Stimulated activated CD4-positive, alpha-beta T cell treated with anti-CD3 and anti-CD28 coated beads, Interleukin-4, amount 100 ng/mL, for 24 hours (primary cell): Measurements from ENCODE around the gene CCDC9B.

Experiments
- DNase-seq: peaks from one replicate; pipeline ENCODE4 v3.0.0-alpha.2; 2020

Gene CCDC9B

DNA sequence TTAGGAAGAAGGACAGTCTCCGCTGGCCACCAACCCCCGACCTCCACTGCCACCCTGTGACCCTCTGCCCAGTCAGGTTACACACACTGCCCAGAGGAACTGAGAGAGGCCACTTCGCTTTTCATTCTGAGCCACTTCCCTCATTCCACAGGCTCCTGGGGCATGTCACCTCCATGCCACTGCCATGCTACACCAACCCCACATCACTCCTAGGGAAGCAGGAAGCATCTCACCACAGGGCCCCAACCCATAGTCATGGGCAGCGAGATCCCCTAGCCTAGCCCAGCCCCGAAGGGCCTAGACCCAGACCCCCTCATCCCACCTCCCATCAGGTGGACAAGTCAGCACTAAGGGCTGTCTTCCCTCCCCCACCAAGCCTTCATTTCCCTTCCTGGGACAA, 34.4 kb downstream of the CCDC9B start:
- no peak for DNase-seq

DNA sequence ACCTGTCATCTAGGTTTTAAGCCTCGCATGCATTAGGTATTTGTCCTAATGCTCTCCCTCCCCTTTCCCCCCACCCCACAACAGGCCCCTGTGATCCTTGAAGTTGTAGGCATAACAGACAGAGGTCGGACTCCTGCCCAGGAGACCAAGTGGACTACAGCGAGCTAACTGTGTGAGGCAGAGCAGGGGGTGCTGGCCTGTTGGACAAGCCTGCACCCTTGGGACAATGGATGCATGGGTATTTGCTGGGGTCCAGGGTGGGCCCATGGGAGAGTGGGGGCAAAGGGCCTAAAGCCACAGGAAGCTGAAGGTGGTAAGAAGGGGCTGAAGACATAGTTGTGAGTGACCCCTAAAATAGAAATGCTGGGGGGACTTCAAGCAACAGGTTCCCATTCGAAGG, 35.5 kb downstream of the CCDC9B start:
- DNase-seq: no peak

DNA sequence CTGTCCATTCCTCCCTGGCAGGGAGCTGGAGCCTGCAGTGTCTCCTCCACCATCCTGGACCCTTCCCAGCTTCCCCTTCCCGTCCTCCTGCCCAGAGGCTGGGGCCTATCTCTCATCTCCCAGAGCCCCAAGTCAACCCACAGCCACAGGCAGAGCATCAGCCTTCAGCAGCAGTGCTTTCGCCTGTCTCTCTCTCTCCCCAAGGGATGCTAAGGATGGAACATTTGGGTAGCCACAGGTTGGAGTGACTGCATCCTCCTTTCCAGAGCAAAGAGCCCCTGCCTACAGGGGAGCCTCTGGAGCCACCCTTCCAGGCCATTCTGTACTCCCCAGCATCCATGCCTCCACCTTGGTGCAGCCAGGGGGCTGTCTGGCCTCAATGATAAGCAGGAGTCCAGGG, 37.2 kb downstream of the CCDC9B start:
- DNase-seq: no peak

DNA sequence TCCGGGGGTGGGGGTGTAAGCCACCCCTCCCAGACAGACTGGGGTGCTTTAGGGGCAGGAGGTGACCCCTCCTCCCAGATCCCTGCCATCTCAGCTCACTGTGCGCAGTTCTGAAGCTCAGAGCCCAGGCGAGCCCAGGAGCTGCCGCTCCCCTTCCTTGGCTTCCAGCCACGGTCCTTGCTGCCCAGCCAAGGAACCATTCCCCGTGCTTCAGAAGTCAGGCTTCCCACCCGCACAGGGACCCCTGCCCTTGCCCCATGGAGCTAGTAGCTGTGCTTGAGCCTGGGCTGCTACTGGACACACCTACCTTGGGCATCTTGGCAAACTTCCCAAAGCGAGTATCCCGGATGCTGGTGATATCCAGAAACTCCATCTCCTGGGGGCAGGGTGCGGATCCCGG, 37.8 kb downstream of the CCDC9B start:
- DNase-seq: no peak

DNA sequence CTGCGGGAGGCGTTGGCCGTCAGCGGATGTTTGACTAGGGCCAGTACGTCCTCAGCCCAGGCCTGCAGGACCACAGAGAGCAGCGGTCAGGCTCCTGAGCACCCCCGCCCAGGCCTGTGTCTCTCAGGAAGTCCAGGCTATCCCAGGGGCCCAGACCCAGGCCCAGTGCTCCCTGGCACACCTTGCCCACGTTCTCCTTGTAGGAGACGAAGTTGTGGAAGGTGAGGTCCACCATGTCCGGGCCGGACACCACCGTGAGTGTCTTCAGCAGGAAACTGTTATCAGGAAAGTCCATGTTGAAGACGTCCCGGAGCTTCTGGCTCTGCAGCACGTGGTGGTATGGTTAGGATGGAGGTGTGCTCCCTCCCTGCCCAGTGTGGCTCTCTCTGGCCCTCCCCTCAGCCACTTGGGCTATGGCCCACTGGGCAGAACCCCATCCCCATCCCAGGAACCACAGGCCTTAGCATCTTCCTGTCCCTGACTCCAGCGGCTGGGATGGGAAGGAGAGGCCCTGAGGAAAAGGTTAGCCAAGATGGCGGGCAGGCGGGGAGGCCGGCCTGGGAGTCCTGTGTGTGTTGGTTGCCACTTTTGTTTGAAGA, 38.4 kb downstream of the CCDC9B start:
- no peak for DNase-seq

DNA sequence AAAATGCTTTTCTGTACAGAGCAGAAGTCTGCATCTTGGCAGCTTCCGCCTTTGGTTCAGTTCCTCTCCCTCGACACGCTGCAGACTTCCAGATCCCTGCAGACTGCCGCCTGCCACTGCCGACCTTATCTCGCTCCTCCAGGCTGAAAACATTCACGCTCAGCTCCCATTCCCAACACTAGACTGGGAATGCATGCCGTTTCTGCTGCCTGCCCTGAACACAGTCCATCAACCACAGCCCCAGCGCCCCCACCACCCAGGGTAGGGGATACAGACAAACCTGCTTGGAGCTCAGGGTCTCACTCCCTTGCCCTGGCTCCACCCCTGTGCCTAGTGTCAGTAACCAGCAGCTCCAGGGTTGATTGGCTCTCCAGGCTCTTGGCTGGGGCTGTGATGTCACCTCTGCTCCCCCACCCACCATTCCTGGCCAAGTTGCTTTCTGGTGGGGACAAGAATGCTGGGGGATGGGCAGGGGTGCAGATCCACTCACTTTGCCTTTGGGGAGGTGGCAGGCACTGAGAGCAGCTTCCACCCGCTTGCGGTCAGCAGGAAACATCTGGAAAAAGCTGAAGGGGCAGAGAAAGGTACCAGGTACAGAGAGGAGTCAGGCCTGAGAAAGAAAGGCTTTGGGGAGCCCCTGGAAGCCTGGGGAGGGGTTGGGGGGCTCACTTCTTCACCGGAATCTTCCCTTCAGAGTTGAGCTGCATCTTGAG, 39.1 kb downstream of the CCDC9B start:
- no peak for DNase-seq

DNA sequence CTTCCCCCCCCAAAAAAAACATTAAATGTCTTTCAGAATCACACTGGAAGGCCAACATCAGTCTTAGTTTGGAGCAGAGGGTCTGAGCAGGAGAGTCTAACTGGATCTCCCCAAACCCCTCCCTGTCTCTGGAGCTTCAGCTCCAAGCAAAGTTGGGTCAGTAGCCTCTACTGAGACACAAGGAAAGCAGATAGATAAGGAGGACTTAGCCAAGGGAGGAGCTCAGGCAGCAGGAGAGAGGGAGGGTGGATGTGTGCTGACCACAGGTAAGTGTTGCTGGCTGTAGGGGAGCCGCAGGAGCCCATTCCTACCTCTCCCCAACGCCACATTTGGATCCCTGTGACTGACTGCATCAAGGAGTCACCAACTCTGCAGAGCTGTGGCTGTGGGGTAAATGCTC, 40.0 kb downstream of the CCDC9B start:
- no peak for DNase-seq

DNA sequence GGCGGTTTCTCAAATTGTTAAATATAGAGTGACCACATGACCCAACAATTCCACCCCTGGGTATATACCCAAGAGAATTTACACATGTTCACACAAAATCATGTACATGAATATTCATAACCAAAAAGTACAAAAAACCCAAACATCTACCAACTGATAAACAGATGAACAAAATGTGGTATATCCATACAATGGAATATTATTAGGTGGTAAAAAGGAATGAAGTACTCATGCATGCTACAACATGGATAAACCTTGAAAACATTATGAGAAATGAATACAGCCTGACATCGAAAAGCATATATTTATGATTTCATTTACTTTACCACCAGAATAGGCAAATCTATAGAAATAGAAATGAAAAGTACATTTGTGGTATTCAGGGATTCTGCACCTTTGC, 40.4 kb downstream of the CCDC9B start:
- DNase-seq: no peak

DNA sequence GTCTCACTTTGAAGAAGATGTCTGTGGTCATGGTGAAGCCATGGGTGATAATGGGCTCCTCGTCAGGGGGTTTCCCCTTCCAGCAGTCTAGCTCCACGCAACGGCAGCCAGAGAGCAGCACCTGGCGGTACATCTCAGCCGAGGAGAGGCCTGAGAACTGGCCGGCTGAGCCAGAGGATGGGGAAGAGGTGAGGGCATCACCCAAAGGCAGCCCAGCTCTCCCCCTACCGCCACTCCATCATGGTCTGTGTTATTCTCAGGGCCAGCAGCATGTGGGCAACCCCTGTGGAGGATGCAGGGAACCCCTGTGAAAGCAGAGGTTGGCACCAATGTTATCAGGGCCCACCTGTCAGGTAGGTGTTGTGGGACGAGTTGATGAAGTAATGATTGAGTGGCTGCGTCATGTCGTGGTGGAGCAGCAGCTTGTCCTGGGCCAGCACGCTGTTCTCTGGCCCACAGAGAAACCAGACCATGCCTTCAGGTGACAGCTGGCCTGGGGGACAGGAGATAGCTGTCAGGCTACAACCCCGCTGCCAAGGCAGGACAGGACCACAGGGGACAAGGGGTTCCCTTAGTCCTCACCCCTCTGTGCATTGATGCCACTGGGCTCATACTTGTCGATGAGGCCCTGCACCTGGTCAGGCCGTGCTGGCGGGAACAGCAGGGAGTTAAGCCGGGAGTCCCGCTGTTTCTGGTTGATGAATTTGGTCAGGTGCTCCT, 42.4 kb downstream of the CCDC9B start:
- no peak for DNase-seq

DNA sequence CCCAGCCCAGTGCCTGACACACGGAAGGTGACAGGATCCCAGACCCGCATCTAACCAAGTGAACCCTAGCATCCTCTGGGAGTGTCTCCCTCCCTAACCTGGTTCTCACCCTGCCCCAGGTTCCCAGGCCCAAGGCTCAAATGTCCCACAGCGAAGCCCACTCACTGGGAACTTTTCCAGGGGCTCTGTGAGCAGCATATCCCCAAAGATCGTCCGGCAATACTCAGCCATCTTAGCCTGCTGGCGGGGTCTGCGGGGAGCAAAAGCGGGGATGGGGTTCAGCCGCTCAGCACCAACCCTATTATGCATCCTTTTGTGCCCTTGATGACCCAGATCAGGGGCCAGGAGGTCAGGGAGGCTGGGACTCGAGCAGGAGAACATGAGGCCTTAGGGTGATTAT, 43.4 kb downstream of the CCDC9B start:
- no peak for DNase-seq

DNA sequence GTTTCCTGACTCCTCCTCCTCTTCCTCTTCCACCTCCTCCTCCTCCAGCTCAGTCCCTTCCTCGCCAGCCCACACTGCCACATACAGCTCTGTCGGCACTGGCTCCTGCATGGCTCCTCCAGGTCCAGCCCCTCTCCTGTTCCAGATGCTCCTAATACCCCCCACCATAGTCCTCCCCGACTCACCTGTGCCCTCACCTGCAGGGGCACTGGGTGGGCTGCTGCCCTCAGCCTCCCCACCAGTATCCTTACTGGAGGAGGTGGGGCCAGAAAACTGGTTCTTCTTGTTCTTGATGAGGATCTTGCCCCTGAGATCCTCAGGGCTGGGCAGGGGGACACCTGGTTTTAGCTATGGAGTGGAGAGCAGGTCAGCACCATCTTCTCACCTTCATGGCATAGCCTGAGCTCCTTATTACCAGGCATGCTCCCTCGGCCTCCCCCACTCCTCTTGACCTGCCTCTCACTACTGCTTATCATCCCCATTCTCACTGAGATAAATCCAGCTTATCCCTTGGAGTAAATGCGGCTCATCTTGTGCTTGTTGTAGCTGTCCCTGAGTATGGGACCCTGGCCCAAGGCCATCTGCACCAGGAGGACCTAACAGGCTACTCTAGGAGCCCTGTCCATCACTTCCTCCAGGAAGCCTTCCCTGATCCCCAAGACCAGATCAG, 44.0 kb downstream of the CCDC9B start:
- DNase-seq: no peak

DNA sequence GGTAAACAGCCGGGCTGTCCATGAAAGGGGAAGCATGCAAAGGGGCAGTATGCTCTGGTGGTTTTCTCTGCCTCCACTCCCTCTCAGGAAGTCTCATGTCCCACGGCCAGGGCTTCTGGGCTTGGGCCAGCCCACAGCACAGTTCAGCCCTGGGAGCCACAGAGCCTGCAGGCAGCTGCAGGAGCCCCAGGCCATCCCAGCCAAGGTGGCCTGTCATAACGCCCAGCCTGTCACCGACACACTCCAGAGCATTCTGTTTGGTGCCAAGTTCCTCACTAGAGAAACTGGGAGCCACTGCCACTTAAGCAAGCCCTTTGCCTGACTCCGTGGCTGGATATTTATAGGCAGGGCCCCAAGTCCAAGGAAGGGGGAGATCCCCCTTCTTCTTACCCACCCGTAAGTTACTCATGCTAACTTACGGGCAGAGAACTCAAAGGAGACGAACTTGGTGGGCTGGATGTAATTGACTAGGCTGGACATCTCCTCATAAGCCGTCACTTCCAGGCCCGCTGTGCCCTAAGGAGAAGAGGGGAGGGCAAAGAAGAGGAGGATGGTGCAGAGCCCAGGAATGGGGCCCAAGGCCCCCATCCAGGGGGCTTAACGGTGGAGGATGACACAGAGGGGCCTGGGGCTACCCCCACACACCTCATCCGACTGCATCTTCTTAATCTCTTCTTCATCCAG, 44.7 kb downstream of the CCDC9B start:
- DNase-seq: no peak

DNA sequence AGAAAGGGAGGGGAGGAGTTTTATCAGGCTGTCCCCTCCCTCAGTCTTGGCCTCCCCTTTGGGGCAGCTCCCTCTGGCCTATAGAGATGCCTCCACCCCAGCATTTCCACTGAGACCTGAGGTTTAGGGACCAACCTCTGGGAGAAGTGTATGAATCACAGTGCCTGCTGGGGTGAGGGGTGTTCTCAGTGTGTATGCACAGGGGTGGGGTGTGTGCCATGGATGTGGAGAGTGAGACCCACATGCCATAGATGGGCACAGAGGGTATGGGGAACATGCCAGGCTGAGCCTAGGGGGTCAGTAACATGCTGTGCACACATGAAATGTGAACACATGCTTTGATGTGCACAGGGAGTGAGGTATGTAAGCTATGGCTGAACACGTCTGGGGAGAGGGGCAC, 45.4 kb downstream of the CCDC9B start:
- no peak for DNase-seq

DNA sequence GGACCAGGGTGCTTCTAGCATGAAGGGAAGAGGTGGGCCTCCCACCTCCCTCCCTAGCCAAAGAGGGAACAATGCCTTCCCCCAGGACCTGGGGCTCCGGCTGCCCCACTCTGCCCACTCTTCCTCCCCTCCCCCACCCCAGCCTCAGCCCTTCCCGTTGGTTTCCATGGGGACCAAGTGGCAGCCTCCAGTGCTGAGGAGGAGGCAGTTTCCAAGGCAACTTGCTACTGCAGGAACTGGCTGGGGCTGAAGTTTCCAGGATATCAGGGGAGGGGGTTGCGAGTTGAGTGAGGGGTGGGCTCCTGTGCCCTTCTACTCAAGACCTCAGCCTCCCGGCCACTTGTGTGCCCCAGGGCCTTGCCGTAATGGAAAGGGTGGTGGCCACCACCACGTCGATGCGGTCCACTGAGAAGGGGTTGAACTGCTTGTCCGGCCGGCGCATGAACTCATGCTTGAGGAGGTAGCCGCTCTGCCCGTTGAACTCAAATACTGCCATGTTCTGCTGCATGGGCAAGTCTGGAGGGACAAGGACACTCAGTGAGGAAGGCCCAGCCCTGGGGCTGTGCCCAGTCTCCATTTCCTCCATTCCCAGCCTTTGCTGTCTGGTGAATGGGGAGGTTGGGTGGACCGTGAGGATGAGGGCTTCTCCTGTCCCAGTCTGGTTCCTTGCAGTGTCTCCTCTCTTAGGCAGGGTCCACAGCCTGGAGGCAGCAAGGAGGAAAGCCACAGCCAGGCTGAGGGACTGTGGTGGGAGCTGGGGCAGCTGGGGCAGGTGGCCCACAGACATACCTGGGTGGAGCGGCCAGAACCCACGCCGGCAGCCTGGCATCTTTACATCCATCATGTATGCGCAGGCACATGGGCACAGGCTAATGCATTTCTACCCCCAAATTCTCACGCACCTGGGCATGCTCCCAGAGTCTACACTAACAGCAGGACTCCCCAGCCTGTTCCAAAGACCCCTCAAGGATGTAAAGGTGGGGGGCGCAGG, 46.5 kb downstream of the CCDC9B start:
- no peak for DNase-seq

DNA sequence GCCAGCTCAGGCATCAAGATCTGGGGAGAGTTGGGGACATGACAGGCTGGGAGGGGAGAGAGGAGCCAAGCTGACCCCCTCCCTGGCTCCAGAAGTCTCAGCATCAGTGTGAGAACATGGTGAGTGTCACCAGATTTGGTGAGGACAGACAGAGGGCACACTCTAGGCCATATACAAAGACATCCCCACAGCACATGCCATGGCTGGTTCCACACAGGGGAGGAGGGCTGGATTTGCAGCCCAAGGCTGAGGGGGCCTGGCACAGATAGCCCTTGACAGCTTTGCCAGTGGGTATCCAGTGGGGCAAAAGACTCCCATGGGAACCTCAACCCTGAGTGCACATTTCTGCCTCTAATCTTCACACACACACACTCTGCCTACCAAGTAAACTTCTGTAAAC, 47.7 kb downstream of the CCDC9B start:
- DNase-seq: no peak

DNA sequence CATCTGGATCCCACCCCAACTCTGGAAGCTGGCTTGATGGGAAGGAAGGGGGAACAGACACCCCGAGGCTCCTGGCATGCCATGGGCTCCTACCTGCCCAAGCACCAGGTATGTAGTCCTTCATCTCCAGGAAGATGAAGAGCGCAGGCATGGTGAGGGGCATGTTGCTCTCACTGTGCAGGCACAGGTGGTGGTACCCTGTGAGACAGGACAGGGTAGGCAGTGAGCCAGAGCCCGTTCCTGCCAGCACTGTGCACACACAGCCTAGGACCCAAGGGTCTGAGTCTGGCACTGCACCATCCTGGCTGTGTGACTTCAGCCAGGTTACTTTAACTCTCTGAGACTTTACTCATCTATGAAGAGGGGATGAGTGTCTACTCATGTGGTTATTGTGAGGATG, 48.5 kb downstream of the CCDC9B start:
- DNase-seq: no peak

DNA sequence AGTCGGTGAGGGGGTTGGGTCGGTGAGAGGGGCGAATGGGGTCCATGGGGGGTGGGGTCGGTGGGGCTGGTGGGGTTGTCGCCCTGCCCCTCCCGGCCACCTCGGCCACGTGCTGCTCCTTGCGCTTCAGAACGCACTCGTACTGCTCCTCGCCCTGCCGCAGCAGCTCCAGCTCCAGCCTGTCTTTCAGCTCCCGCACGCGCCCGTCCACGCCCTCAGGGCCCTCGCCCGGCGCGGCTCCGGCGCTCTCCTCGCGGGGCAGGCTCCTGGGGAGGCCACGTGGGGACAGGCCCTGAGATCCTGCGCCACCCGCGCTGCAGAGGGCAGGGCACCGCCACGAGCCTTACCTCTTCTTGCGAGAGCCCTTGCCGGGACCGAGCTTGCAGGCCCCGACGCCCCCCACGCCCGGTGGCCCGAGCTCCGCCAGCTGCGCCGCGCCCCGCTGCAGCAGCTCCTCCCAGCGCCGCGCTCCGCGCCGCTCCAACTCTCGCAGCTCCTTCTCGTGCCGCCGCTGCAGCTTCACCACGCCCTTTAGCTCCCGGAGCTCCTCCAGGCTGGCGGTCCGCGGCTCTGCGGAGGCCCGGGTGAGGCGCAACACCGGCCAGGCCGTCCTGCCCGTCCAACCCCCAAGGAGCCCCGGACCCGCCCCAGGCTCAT, 49.7 kb downstream of the CCDC9B start:
- no peak for DNase-seq

DNA sequence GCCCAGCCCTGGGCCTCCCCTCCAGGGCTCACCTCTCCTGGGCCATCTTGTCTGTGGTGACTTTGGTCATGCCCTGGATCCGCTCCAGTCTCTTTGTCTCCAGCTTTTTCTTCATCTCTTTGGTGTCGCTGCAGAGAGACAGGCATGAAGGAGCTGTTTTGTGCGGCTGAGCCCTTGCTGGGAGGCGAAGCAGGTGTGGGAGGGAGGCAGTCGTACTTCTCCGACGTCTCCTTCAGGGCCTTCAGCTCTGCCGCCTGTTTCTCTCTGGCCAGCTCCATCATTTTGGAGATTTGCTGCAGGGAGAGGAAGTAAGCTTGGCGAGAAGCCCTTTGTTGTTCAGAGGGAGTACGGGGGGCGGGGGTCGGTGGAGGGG, 50.2 kb downstream of the CCDC9B start:
- DNase-seq: no peak

DNA sequence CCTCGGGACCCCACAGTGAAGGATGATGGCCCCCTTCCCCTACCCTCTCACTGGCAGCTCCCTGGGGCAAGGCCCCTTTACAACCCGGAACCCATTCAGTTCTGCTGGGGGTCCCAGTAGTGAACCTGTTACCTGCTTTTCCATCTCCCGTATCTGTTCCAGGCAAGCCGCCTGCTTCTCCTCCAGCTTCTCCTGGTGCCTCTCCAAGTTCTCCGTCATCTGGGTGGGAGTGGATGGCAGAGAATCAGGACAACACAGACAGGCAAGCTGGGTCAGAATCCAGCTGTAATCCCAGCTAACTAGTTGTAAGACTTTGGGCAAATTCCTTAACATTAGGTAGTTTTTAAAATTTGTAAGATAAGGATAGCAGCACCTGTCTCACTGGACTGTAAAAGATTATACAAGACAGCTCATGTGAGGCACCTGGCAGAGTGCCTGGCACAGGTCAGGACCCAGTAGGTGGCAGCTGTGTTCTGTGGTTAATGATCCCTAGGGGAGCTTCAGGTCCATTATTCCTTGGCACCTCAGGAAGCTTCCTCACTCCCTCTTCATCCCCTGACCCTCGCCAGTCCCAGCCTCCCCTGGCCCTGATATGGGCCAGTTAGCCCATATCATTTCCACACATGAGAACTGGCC, 51.5 kb downstream of the CCDC9B start:
- DNase-seq: no peak

DNA sequence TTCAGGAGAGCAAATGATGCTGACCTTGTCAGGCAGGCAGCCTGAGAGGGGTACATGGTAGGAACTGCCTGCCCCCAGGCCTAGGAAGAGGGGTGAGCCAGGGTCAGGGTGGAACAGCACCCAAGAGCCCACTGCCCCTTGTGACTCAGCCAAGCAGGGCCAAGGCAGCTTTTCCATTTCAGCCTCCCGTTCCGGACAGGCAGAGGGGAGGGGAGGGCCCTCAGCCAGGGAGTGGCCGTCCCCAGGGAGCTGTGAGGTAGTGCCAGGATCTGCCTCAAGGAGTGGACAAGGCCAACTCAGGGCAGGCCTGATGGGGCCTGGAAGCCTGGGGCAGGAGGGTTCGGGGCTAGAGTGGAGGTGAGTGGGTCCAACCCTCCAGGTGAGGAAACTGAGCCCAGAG, 52.8 kb downstream of the CCDC9B start:
- DNase-seq: no peak

DNA sequence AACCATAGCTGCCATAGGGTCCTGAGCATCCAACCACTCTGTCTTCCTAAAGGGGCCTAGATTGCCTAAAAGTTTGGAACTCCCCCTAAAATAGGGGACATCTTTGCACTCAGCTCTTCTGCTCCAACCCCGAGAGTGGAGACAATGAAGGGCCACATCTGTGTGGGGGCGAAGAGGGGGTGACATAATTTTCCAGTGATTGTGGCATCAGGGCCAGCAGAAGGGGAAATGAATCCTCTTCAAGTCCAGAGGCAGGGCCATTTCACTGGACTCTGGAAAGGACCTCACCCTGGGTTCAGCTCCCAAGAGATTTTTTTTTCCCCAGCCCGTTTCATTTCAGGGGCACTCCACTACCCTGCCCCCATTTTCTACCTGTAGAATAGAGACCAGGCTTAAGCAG, 53.2 kb downstream of the CCDC9B start:
- no peak for DNase-seq
